Lower leg skin (tissue), 4 donors: ENCODE data around the gene LARP1. TPM values are rescaled to one million over a fixed set of nuclear protein-coding genes. Genes with fewer than 3 reads are reported as not detected.

ENCODE experiments used
- DNase-seq, 2 donors: peaks; one replicate each; pipeline ENCODE4 v3.0.0-alpha.2; 2019; ENCODE audit warnings: low spot score in 2 of 2
- H3K4me3 ChIP-seq: fragments of 200-600 bp; sonication (generic); 2 replicates; pipeline ENCODE4 v1.5.1; 2017; ENCODE audit warnings: mild to moderate bottlenecking, low read depth; ENCODE audit not compliant: poor library complexity, severe bottlenecking
- POLR2A ChIP-seq, 2 donors: fragments of 450-650 bp; IDR thresholded peaks; one replicate each; pipeline ENCODE4 v1.6.1; 2016 to 2017; ENCODE audit warnings: antibody characterized with exemption in 2 of 2, mild to moderate bottlenecking in 1 of 2, moderate library complexity in 1 of 2
- WGBS, 2 donors: methylation state at CpG; one replicate each; pipeline ENCODE4 v1.1.5; 2018; 5-methylcytosine and 5-hydroxymethylcytosine counted together
- intact Hi-C: fragments of 100-400 bp; cut with DNase I; formaldehyde crosslinking; loops from one replicate; pipeline ENCODE4 v1.15.0; 2023; ENCODE audit warnings: low total_unique reads
- total RNA-seq, 4 donors: library from RNA; depleted of rRNA; stranded (reverse); fragments of >200 nt; gene quantifications; one replicate each; pipeline ENCODE4 v1.1.0, GENCODE V29; 2016
- TF ChIP-seq, protein P1 (sequence below), 3 donors: fragments of 450-650 bp; IDR thresholded peaks; one replicate each; pipeline ENCODE4 v1.5.1; 2016; ENCODE audit warnings: antibody characterized with exemption in 3 of 3, mild to moderate bottlenecking in 3 of 3, moderate library complexity in 2 of 3

Gene LARP1
- total RNA-seq, 4 donors from 2014 or later, result 96.0 to 115 (median 104) TPM

GRCh38 chr5:154768207-154768606, 13.0 kb downstream of the LARP1 start:
- no peak overlapping the region for H3K4me3 ChIP-seq
- no peak for TF ChIP-seq POLR2A (IDR thresholded peaks at IDR 0.05)
- TF ChIP-seq, protein P1, sequence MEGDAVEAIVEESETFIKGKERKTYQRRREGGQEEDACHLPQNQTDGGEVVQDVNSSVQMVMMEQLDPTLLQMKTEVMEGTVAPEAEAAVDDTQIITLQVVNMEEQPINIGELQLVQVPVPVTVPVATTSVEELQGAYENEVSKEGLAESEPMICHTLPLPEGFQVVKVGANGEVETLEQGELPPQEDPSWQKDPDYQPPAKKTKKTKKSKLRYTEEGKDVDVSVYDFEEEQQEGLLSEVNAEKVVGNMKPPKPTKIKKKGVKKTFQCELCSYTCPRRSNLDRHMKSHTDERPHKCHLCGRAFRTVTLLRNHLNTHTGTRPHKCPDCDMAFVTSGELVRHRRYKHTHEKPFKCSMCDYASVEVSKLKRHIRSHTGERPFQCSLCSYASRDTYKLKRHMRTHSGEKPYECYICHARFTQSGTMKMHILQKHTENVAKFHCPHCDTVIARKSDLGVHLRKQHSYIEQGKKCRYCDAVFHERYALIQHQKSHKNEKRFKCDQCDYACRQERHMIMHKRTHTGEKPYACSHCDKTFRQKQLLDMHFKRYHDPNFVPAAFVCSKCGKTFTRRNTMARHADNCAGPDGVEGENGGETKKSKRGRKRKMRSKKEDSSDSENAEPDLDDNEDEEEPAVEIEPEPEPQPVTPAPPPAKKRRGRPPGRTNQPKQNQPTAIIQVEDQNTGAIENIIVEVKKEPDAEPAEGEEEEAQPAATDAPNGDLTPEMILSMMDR (IDR thresholded peaks at IDR 0.05), result no peak
- no peak for DNase-seq
- WGBS, 2 donors, result 90 to 98% methylated on average over 2 of the region's 2 CpGs
- intact Hi-C loops, result no loop called here

GRCh38 chr5:154770111-154770510, 14.9 kb downstream of the LARP1 start:
- intact Hi-C loops, result no loop called here
- 52 to 59% methylated on average over 2 of the region's 2 CpGs for WGBS, 2 donors
- no peak overlapping the region for H3K4me3 ChIP-seq
- TF ChIP-seq POLR2A (IDR thresholded peaks at IDR 0.05), result no peak
- TF ChIP-seq, protein P1 (IDR thresholded peaks at IDR 0.05), result no peak
- no peak for DNase-seq

- DNase-seq, result no peak
- no peak for TF ChIP-seq POLR2A (IDR thresholded peaks at IDR 0.05)
- TF ChIP-seq, protein P1 (IDR thresholded peaks at IDR 0.05), result no peak
- 33 to 42% methylated on average over 8 to 10 of the region's 10 CpGs for WGBS, 2 donors
- intact Hi-C loops, result no loop called here
- no peak overlapping the region for H3K4me3 ChIP-seq
These were observed 16.3 kb downstream of the LARP1 start for GRCh38 chr5:154771383-154771901.

GRCh38 chr5:154773326-154773725, 18.1 kb downstream of the LARP1 start:
- WGBS, 2 donors, result 69 to 70% methylated on average over 3 of the region's 3 CpGs
- intact Hi-C loops, result no loop called here
- no peak for TF ChIP-seq POLR2A (IDR thresholded peaks at IDR 0.05)
- TF ChIP-seq, protein P1 (IDR thresholded peaks at IDR 0.05), result no peak

GRCh38 chr5:154776167-154776566, 21.0 kb downstream of the LARP1 start:
- TF ChIP-seq, protein P1 (IDR thresholded peaks at IDR 0.05), result no peak
- TF ChIP-seq POLR2A (IDR thresholded peaks at IDR 0.05), result no peak
- intact Hi-C loops, result no loop called here
- WGBS, 2 donors, result 78 to 83% methylated on average over 1 of the region's 1 CpG
- no peak overlapping the region for H3K4me3 ChIP-seq
- DNase-seq, result no peak

More at GRCh38 chr5:154773326-154773725, 18.1 kb downstream of the LARP1 start:
- DNase-seq, result no peak
- no peak overlapping the region for H3K4me3 ChIP-seq

GRCh38 chr5:154778534-154778933, 23.4 kb downstream of the LARP1 start:
- WGBS, 2 donors, result 78 to 80% methylated on average over 2 of the region's 2 CpGs
- intact Hi-C loops, result no loop called here

More at GRCh38 chr5:154778534-154778933, 23.4 kb downstream of the LARP1 start:
- TF ChIP-seq, protein P1 (IDR thresholded peaks at IDR 0.05), result no peak
- no peak for TF ChIP-seq POLR2A (IDR thresholded peaks at IDR 0.05)
- DNase-seq, result no peak
- H3K4me3 ChIP-seq, result no peak overlapping the region
